Fibroblast of the aortic adventitia (primary cell): Measurements from ENCODE around the gene IFNGR2. TPM values are rescaled to one million over a fixed set of nuclear protein-coding genes. Genes with fewer than 3 reads are reported as not detected.
A peak's percentile ranks its signal among the peaks of the same experiment; 100 is the strongest.

Experiments used
- DNase-seq: peaks from one replicate; pipeline ENCODE4 v3.0.0-alpha.2; 2010; ENCODE audit warnings: low read depth
- H3K4me3 ChIP-seq: 2 replicates; pipeline ENCODE4 v1.5.1; 2011; ENCODE audit warnings: low read depth, mild to moderate bottlenecking, control low read depth, low read length, moderate library complexity
- total RNA-seq: library from RNA; depleted of rRNA; stranded (reverse); fragments of >200 nt; gene quantifications from 2 replicates; pipeline ENCODE4 v1.2.3, GENCODE V29; 2012; ENCODE audit warnings: low replicate concordance
- TF ChIP-seq, protein P1 (sequence below): IDR thresholded peaks from 2 replicates; pipeline ENCODE4 v1.5.1; 2011; ENCODE audit warnings: mild to moderate bottlenecking, low read length, control low read depth, inconsistent platforms; ENCODE audit not compliant: insufficient read depth

Gene IFNGR2, protein sequence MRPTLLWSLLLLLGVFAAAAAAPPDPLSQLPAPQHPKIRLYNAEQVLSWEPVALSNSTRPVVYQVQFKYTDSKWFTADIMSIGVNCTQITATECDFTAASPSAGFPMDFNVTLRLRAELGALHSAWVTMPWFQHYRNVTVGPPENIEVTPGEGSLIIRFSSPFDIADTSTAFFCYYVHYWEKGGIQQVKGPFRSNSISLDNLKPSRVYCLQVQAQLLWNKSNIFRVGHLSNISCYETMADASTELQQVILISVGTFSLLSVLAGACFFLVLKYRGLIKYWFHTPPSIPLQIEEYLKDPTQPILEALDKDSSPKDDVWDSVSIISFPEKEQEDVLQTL
- 10.6 and 64.2 TPM in 2 replicates for total RNA-seq

DNA sequence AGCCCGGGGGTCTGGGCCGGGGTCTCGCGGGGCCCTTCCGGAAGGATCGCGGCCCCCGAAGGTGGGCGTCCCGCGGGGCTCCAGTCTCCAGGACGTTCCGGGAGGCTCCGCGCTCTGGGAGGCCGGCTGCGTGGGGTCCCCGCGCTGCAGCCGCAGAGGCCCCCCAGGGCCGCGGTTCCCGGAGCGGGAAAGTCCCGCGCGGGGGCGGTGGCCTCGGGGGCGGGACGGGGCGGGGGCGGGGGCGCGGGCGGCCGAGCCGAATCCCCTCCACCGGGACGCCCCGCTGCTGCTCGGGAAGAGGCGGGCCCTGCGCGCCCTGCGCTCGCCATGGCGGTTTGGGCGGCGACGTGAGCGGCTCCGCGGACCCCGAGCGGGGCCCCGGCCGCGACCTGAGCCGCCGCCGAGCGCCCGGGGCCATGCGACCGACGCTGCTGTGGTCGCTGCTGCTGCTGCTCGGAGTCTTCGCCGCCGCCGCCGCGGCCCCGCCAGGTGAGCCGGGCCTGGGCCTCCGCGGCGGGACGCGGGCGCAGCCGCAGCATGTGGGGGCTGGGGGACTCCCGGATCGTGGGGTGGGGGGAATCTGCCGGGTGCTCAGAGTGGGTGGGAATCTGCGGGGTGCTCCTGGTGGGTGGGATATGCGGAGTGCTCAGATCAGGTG lies at the start of gene IFNGR2:
TSS of gene IFNGR2 (plus strand) at position 286 of the 658 bp plus-strand sequence. CDS start at position 417, 131 bp downstream.
- TF ChIP-seq, protein P1, sequence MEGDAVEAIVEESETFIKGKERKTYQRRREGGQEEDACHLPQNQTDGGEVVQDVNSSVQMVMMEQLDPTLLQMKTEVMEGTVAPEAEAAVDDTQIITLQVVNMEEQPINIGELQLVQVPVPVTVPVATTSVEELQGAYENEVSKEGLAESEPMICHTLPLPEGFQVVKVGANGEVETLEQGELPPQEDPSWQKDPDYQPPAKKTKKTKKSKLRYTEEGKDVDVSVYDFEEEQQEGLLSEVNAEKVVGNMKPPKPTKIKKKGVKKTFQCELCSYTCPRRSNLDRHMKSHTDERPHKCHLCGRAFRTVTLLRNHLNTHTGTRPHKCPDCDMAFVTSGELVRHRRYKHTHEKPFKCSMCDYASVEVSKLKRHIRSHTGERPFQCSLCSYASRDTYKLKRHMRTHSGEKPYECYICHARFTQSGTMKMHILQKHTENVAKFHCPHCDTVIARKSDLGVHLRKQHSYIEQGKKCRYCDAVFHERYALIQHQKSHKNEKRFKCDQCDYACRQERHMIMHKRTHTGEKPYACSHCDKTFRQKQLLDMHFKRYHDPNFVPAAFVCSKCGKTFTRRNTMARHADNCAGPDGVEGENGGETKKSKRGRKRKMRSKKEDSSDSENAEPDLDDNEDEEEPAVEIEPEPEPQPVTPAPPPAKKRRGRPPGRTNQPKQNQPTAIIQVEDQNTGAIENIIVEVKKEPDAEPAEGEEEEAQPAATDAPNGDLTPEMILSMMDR, result no peak
- peak within 1 kb of the TSS; percentile 88 for H3K4me3 ChIP-seq
- DNase-seq, result no peak

DNA sequence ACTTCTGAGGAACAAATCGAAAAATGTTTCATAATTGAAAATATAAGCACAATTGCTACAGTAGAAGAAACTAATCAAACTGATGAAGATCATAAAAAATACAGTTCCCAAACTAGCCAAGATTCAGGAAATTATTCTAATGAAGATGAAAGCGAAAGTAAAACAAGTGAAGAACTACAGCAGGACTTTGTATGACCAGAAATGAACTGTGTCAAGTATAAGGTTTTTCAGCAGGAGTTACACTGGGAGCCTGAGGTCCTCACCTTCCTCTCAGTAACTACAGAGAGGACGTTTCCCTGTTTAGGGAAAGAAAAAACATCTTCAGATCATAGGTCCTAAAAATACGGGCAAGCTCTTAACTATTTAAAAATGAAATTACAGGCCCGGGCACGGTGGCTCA lies 47.9 kb upstream of the IFNGR2 start:
- no peak for DNase-seq
- no peak overlapping the region for H3K4me3 ChIP-seq
- TF ChIP-seq, protein P1, result no peak

DNA sequence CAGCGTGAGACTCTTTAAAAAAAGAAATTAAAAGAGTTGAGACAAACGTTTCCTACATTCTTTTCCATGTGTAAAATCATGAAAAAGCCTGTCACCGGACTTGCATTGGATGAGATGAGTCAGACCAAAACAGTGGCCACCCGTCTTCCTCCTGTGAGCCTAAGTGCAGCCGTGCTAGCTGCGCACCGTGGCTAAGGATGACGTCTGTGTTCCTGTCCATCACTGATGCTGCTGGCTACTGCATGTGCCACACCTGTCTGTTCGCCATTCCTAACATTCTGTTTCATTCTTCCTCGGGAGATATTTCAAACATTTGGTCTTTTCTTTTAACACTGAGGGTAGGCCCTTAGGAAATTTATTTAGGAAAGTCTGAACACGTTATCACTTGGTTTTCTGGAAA lies 47.2 kb upstream of the IFNGR2 start:
- TF ChIP-seq, protein P1, result no peak
- no peak for DNase-seq
- H3K4me3 ChIP-seq, result no peak overlapping the region

DNA sequence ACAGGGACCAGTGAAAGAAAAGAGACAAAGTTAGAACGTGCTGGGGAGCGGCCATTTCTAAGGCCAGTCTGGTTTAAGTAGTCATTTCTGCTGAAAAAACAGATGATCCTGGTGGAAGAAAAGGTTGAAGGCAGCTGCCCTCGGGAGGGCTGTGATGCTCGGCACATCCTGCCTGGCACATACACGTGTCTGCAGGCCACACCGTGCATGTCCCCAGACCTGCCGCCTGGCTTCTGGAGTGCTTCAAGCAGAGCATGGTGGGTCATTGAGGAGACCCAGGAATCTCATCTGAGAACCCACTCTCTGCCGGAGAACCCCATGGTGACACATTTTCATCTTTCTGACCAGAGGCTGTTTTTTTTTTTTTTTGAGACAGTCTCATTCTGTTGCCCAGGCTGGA lies 46.0 kb upstream of the IFNGR2 start:
- no peak overlapping the region for H3K4me3 ChIP-seq
- no peak for DNase-seq
- TF ChIP-seq, protein P1, result no peak

DNA sequence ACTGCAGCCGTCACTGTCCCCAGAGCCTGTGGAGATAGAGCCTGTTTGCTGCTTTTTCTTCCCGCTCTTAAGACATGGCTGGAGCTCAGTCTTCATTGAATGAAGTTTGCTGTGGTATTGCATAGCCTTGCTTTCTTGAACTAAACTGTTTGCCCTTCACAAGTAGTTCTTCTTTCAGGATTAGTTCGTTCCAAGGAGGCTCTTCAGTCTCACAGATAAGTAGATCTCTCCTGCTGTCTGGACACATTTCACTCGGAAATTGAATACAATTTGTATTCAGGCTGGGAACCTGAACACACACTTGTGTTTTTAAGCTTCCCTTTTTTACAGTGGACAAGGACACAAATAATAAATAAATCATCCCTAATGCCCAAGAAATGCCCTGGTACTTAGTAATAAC lies 43.8 kb upstream of the IFNGR2 start:
- TF ChIP-seq, protein P1, result no peak
- DNase-seq, result no peak
- H3K4me3 ChIP-seq, result no peak overlapping the region

DNA sequence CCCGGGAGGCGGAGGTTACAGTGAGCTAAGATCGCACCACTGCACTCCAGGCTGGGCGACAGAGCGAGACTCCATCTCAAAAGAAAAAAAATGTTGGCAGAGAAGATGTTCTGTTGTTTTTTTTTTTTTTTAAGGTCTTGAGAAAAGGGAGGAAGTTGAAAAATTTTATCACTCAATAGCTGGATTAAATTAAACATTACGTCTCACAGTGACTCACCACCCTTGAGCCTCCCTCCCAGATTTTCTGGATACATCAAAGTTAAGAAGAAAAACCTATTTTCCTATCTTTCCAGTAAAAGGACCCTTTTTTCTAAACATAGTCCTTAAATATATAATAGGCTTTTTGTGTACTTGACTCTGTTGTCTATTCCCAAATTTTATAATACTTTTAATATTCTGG lies 42.9 kb upstream of the IFNGR2 start:
- H3K4me3 ChIP-seq, result no peak overlapping the region
- DNase-seq, result peak; percentile 83
- TF ChIP-seq, protein P1, result no peak
